ENCODE results near the gene SLFN11.

GRCh38 chr17:35359398-35359797 lies 14.0 kb downstream of the SLFN11 start:
- TF ChIP-seq, protein P1, sequence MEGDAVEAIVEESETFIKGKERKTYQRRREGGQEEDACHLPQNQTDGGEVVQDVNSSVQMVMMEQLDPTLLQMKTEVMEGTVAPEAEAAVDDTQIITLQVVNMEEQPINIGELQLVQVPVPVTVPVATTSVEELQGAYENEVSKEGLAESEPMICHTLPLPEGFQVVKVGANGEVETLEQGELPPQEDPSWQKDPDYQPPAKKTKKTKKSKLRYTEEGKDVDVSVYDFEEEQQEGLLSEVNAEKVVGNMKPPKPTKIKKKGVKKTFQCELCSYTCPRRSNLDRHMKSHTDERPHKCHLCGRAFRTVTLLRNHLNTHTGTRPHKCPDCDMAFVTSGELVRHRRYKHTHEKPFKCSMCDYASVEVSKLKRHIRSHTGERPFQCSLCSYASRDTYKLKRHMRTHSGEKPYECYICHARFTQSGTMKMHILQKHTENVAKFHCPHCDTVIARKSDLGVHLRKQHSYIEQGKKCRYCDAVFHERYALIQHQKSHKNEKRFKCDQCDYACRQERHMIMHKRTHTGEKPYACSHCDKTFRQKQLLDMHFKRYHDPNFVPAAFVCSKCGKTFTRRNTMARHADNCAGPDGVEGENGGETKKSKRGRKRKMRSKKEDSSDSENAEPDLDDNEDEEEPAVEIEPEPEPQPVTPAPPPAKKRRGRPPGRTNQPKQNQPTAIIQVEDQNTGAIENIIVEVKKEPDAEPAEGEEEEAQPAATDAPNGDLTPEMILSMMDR (IDR thresholded peaks at IDR 0.05): no peak
- TF ChIP-seq POLR2A (IDR thresholded peaks at IDR 0.05): no peak
